HCT116 (cell line): Measurements from ENCODE around the gene APOBEC3C. TPM values are rescaled to one million over a fixed set of nuclear protein-coding genes. Genes with fewer than 3 reads are reported as not detected.

Source experiments
- ATAC-seq: fragments of 200-7000 bp; cut with Tn5 transposase; 2 replicates; pipeline ENCODE4 v1.9.1; 2020; ENCODE audit warnings: mild to moderate bottlenecking, moderate library complexity
- BruUV-seq: library from RNA; stranded (reverse); fragments of 400-500 nt; replicated peaks from 2 replicates; lab custom pipeline; 2021; lab: Mats Ljungman, UMichigan
- CTCF ChIA-PET: fragments of 300-600 bp; sonication (Branson Sonifier 250); formaldehyde crosslinking; loops from one replicate; lab custom pipeline; 2021; ENCODE audit warnings: antibody characterized with exemption; lab: Charles Lee
- POLR2A ChIA-PET: fragments of 300-600, 350-600 bp; sonication (Branson Sonifier 250); formaldehyde crosslinking; loops from one replicate; lab custom pipeline; 2021; ENCODE audit warnings: antibody characterized with exemption; lab: Charles Lee
- RAD21 ChIA-PET, 2 experiments: fragments of 300-600 bp; sonication (Branson Sonifier 250); formaldehyde crosslinking; loops; one replicate each; lab custom pipeline; 2023; ENCODE audit warnings: low total read pairs in 2 of 2; ENCODE audit not compliant: uncharacterized antibody in 2 of 2, unreplicated experiment in 2 of 2, low non-redundant PET in 1 of 2; lab: Charles Lee
- DNase-seq: peaks from one replicate; pipeline ENCODE4 v3.0.0-alpha.2; 2010; ENCODE audit warnings: low read depth, low spot score
- H2AFZ ChIP-seq: fragments of 200-600 bp; shearing (Covaris generic), sonication (generic); 2 replicates; pipeline ENCODE4 v1.6.1; 2017; ENCODE audit warnings: low read depth, mixed run types, mixed read lengths, antibody characterized with exemption, low read length; ENCODE audit not compliant: poor library complexity, severe bottlenecking
- H3K27ac ChIP-seq: 2 replicates; pipeline ENCODE4 v1.5.1; 2012; ENCODE audit warnings: low read depth, low read length
- H3K27me3 ChIP-seq: fragments of 200-600 bp; sonication (generic); 2 replicates; pipeline ENCODE4 v1.6.1; 2016; ENCODE audit warnings: mixed run types, low read length, mixed read lengths; ENCODE audit not compliant: insufficient read depth
- H3K36me3 ChIP-seq, 2 experiments: fragments of 200-500 bp in 1 of 2; fragments of 200-600 bp in 1 of 2; sonication (Bioruptor generic) in 1 of 2; sonication (generic) in 1 of 2; 2 replicates each; pipeline versions ENCODE4 v1.5.1 to v1.6.1; 2014 to 2016; ENCODE audit warnings: low read length in 2 of 2, inconsistent platforms in 1 of 2, mixed read lengths in 1 of 2, mixed run types in 1 of 2; ENCODE audit not compliant: insufficient read depth in 2 of 2, control insufficient read depth in 1 of 2
- H3K4me1 ChIP-seq, 2 experiments: fragments of 200-600 bp in 1 of 2; sonication (generic) in 1 of 2; 2 replicates each; pipeline versions ENCODE4 v1.5.1 to v1.6.1; 2012 to 2017; ENCODE audit warnings: low read length in 2 of 2, inconsistent platforms in 1 of 2, mild to moderate bottlenecking in 1 of 2, mixed read lengths in 1 of 2, mixed run types in 1 of 2, moderate library complexity in 1 of 2; ENCODE audit not compliant: insufficient read depth in 2 of 2, control insufficient read depth in 1 of 2
- H3K4me2 ChIP-seq: fragments of 200-600 bp; sonication (generic); 2 replicates; pipeline ENCODE4 v1.6.1; 2017; ENCODE audit warnings: mixed run types, low read length, mixed read lengths
- H3K4me3 ChIP-seq, 2 experiments: fragments of 200-600 bp in 1 of 2; sonication (generic) in 1 of 2; replicated peaks in 1 of 2; 2 replicates each; pipeline ENCODE4 v1.5.1; 2011 to 2016; ENCODE audit warnings: low read length in 2 of 2, control low read depth in 1 of 2, low read depth in 1 of 2, mild to moderate bottlenecking in 1 of 2, mixed read lengths in 1 of 2, mixed run types in 1 of 2
- H3K79me2 ChIP-seq: fragments of 200-600 bp; sonication (generic); 2 replicates; pipeline ENCODE4 v1.6.1; 2017; ENCODE audit warnings: mild to moderate bottlenecking, mixed run types, low read length, moderate library complexity, mixed read lengths; ENCODE audit not compliant: insufficient read depth
- H3K9ac ChIP-seq: fragments of 200-600 bp; sonication (generic); 2 replicates; pipeline ENCODE4 v1.6.1; 2016; ENCODE audit warnings: low read length, mixed read lengths
- H3K9me2 ChIP-seq: fragments of 200-600 bp; sonication (generic), shearing (Covaris generic); 2 replicates; pipeline ENCODE4 v1.6.1; 2017; ENCODE audit warnings: mixed run types, mild to moderate bottlenecking, moderate library complexity; ENCODE audit not compliant: insufficient read depth
- H3K9me3 ChIP-seq, 2 experiments: fragments of 200-500 bp in 1 of 2; fragments of 200-600 bp in 1 of 2; sonication (Bioruptor generic) in 1 of 2; sonication (generic) in 1 of 2; 2 replicates each; pipeline ENCODE4 v1.6.1; 2014 to 2017; ENCODE audit warnings: low read length in 2 of 2, mixed read lengths in 2 of 2, inconsistent platforms in 1 of 2, low read depth in 1 of 2, mild to moderate bottlenecking in 1 of 2, mixed run types in 1 of 2, moderate library complexity in 1 of 2; ENCODE audit not compliant: control insufficient read depth in 1 of 2, insufficient read depth in 1 of 2
- H4K20me1 ChIP-seq: fragments of 200-600 bp; sonication (generic), shearing (Covaris generic); 2 replicates; pipeline ENCODE4 v1.6.1; 2017; ENCODE audit warnings: mixed run types, mild to moderate bottlenecking, moderate library complexity; ENCODE audit not compliant: insufficient read depth
- CBX3 ChIP-seq: IDR thresholded peaks from 2 replicates; pipeline ENCODE4 v1.6.1; 2012; ENCODE audit warnings: low read depth
- EGR1 ChIP-seq: IDR thresholded peaks from 2 replicates; pipeline ENCODE4 v1.6.1; 2012; ENCODE audit warnings: low read depth
- ELF1 ChIP-seq: IDR thresholded peaks from 2 replicates; pipeline ENCODE4 v1.6.1; 2012; ENCODE audit warnings: low read depth, borderline replicate concordance
- EZH2 ChIP-seq: fragments of 200-600 bp; sonication (generic); IDR thresholded peaks from 2 replicates; pipeline ENCODE4 v1.6.1; 2017; ENCODE audit warnings: antibody characterized with exemption, mixed run types
- JUND ChIP-seq: IDR thresholded peaks from 2 replicates; pipeline ENCODE4 v1.6.1; 2012
- RAD21 ChIP-seq: IDR thresholded peaks from 2 replicates; pipeline ENCODE4 v1.6.1; 2012; ENCODE audit warnings: low read depth, mild to moderate bottlenecking
- SP1 ChIP-seq: IDR thresholded peaks from 2 replicates; pipeline ENCODE4 v1.6.1; 2012; ENCODE audit warnings: low read depth
- intact Hi-C: fragments of 100-400 bp; cut with micrococcal nuclease; formaldehyde crosslinking; loops from 2 replicates; pipeline ENCODE4 v1.10.0; 2022
- total RNA-seq: library from RNA; stranded (reverse); gene quantifications from one replicate; pipeline ENCODE4 v1.2.1, GENCODE V29; 2021; ENCODE audit not compliant: unreplicated experiment
- TF ChIP-seq, protein P1 (sequence below), 3 experiments: fragments of 200-600 bp in 1 of 3; sonication (generic) in 1 of 3; IDR thresholded peaks in 2 of 3; conservative IDR thresholded peaks in 1 of 3; 2 replicates each; pipeline ENCODE4 v1.5.1; 2012 to 2017; ENCODE audit warnings: low read depth in 2 of 3, low read length in 2 of 3, antibody characterized with exemption in 1 of 3, borderline replicate concordance in 1 of 3, control low read depth in 1 of 3, mild to moderate bottlenecking in 1 of 3, mixed read lengths in 1 of 3, mixed run types in 1 of 3, moderate library complexity in 1 of 3; ENCODE audit not compliant: insufficient read depth in 1 of 3
- TF ChIP-seq, protein P2 (sequence below): IDR thresholded peaks from 2 replicates; pipeline ENCODE4 v1.6.1; 2012
- TF ChIP-seq, protein P3 (sequence below): IDR thresholded peaks from 2 replicates; pipeline ENCODE4 v1.6.1; 2011; ENCODE audit warnings: mild to moderate bottlenecking, low read length, moderate library complexity; ENCODE audit not compliant: insufficient replicate concordance; ENCODE audit errors: extremely low read depth

APOBEC3C gene
- total RNA-seq, 1 experiment from 2014 or later = 40.2 TPM

DNA sequence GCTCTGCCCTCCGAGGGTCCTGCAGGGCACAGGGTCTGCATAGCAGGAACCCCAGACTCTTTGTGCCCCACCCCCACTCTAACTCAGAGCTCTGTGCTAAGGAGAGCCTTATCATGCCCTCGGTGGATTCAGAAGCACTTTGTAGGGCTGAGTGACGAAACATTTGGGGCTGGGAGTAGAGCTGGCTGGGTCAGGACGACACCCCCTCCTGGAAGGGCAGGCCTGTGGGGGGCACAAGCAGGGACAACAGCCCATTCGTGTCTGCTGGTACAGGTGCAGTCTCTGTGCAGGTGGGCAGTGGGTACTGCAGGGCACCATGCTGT is 47.7 kb upstream of the APOBEC3C start:
- H3K4me3 ChIP-seq = no peak overlapping the region
- CTCF ChIA-PET = no interaction called here
- no peak for TF ChIP-seq JUND
- no peak for TF ChIP-seq EZH2
- TF ChIP-seq, all 23 proteins: peak for 0
- Histone ChIP-seq H3K27ac (no peak overlapping the region), H3K4me1 (peaks cover 2 to 6% of the 10 kb centered on the region in 2 experiments; a peak in 3 of 4 replicates), H3K9me3 (no peaks in the 10 kb centered on the region), H3K4me2 (no peak overlapping the region), H3K9ac (no peak overlapping the region), H3K9me2 (no peaks in the 10 kb centered on the region), H3K36me3 (no peaks in the 10 kb centered on the region), H3K27me3 (no peaks in the 10 kb centered on the region), H4K20me1 (no peaks in the 10 kb centered on the region), H3K79me2 (no peaks in the 10 kb centered on the region), H2AFZ (no peak overlapping the region)
- ChIA-PET POLR2A (no interaction called here), RAD21 (no interaction called here)
- no TSS peak for BruUV-seq
- DNase-seq = no peak
- no peak for ATAC-seq
- intact Hi-C loops = no loop called here

DNA sequence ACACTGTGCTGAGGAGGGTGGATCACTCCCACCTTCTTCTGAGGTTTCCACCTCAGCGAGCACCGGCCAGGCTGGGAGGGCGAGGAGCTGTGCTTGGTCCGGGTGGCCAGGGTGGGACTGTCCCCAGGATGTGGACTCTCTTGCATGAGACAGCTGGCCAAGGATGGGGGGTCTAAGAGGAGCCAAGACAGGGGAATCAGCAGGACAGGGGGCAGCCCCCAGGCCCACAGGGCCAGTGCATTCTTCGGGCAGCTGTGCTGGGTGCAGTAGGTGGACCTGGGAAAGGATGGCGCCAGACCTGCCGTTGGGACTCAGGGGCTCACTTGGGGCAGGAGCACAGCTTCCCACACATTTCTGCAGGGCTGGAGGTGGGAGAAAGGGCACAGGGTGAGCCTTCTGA is 47.1 kb upstream of the APOBEC3C start:
- H3K9ac ChIP-seq = no peak overlapping the region
- H3K36me3 ChIP-seq = no peaks in the 10 kb centered on the region
- H3K27me3 ChIP-seq = no peaks in the 10 kb centered on the region
- H3K4me3 ChIP-seq = no peak overlapping the region
- intact Hi-C loops = no loop called here
- DNase-seq = no peak
- H3K9me2 ChIP-seq = no peaks in the 10 kb centered on the region
- no peak overlapping the region for H2AFZ ChIP-seq
- H3K4me1 ChIP-seq = peaks cover 2 to 6% of the 10 kb centered on the region in 2 experiments; a peak in 3 of 4 replicates
- TF ChIP-seq, protein P1, sequence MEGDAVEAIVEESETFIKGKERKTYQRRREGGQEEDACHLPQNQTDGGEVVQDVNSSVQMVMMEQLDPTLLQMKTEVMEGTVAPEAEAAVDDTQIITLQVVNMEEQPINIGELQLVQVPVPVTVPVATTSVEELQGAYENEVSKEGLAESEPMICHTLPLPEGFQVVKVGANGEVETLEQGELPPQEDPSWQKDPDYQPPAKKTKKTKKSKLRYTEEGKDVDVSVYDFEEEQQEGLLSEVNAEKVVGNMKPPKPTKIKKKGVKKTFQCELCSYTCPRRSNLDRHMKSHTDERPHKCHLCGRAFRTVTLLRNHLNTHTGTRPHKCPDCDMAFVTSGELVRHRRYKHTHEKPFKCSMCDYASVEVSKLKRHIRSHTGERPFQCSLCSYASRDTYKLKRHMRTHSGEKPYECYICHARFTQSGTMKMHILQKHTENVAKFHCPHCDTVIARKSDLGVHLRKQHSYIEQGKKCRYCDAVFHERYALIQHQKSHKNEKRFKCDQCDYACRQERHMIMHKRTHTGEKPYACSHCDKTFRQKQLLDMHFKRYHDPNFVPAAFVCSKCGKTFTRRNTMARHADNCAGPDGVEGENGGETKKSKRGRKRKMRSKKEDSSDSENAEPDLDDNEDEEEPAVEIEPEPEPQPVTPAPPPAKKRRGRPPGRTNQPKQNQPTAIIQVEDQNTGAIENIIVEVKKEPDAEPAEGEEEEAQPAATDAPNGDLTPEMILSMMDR (IDR thresholded peaks at IDR 0.05 in 2 of 3, conservative IDR thresholded peaks at IDR 0.05 in 1 of 3; ENCODE audit: borderline replicate concordance in 1 of 3, insufficient read depth in 1 of 3, low read depth in 2 of 3, low read length in 2 of 3) = no peak
- no peak for TF ChIP-seq RAD21
- no peak for TF ChIP-seq CBX3
- TF ChIP-seq, protein P2, sequence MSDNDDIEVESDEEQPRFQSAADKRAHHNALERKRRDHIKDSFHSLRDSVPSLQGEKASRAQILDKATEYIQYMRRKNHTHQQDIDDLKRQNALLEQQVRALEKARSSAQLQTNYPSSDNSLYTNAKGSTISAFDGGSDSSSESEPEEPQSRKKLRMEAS = no peak
- no peak for TF ChIP-seq EGR1
- TF ChIP-seq ELF1 = no peak
- TF ChIP-seq, protein P3, sequence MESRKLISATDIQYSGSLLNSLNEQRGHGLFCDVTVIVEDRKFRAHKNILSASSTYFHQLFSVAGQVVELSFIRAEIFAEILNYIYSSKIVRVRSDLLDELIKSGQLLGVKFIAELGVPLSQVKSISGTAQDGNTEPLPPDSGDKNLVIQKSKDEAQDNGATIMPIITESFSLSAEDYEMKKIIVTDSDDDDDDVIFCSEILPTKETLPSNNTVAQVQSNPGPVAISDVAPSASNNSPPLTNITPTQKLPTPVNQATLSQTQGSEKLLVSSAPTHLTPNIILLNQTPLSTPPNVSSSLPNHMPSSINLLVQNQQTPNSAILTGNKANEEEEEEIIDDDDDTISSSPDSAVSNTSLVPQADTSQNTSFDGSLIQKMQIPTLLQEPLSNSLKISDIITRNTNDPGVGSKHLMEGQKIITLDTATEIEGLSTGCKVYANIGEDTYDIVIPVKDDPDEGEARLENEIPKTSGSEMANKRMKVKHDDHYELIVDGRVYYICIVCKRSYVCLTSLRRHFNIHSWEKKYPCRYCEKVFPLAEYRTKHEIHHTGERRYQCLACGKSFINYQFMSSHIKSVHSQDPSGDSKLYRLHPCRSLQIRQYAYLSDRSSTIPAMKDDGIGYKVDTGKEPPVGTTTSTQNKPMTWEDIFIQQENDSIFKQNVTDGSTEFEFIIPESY = no peak
- TF ChIP-seq SP1 = no peak
- no TSS peak for BruUV-seq
- RAD21 ChIA-PET = no interaction called here
- H3K27ac ChIP-seq = no peak overlapping the region
- no peaks in the 10 kb centered on the region for H3K9me3 ChIP-seq
- CTCF ChIA-PET = no interaction called here
- ATAC-seq = no peak
- H3K4me2 ChIP-seq = no peak overlapping the region
- H4K20me1 ChIP-seq = no peaks in the 10 kb centered on the region
- POLR2A ChIA-PET = no interaction called here
- H3K79me2 ChIP-seq = no peaks in the 10 kb centered on the region
